A549 (cell line): ENCODE results near the gene GNAS. TPM values are rescaled to one million over a fixed set of nuclear protein-coding genes. Genes with fewer than 3 reads are reported as not detected.

Experiments used
- ATAC-seq, 2 experiments: fragments of 200-7000 bp in 1 of 2; fragments of >200 bp in 1 of 2; cut with Nextera tagmentation in 1 of 2; cut with Tn5 transposase in 1 of 2; 3 replicates each; pipeline versions ENCODE4 v1.8.0 to v1.9.1; 2018 to 2020; ENCODE audit warnings: mild to moderate bottlenecking in 1 of 2, moderate library complexity in 1 of 2
- CTCF ChIA-PET: fragments of 300-600 bp; sonication (Branson Sonifier 250); formaldehyde crosslinking; extraction: SDS; loops from one replicate; lab custom pipeline; 2021; ENCODE audit warnings: antibody characterized with exemption, inconsistent platforms; lab: Yijun Ruan, JAX
- POLR2A ChIA-PET: fragments of 350-600 bp; formaldehyde crosslinking; extraction: SDS; loops from one replicate; lab custom pipeline; 2021; ENCODE audit warnings: antibody characterized with exemption, inconsistent platforms; lab: Yijun Ruan, JAX
- DNase-seq, 2 experiments: peaks; one replicate each; pipeline versions ENCODE4 v3.0.0 to v3.0.0-alpha.2; 2011 to 2016; ENCODE audit warnings: low read depth in 1 of 2, low spot score in 1 of 2
- FAIRE-seq: peaks from 2 replicates; lab custom pipeline; 2011; peaks lifted over from hg19 to GRCh38; lab: Jason Lieb, UNC
- H3K27ac ChIP-seq, 2 experiments: fragments of >200 bp; sonication (Bioruptor Twin); formaldehyde crosslinking; 3 replicates each; pipeline ENCODE4 v1.5.1; 2016 to 2017
- H3K4me1 ChIP-seq: fragments of >200 bp; sonication (Bioruptor Twin); formaldehyde crosslinking; 3 replicates; pipeline ENCODE4 v1.6.1; 2016
- H3K4me2 ChIP-seq: fragments of >200 bp; sonication (Bioruptor Twin); formaldehyde crosslinking; 3 replicates; pipeline ENCODE4 v1.6.1; 2016
- H3K4me3 ChIP-seq: fragments of >200 bp; sonication (Bioruptor Twin); formaldehyde crosslinking; 3 replicates; pipeline ENCODE4 v1.5.1; 2016
- H3K9me3 ChIP-seq: fragments of >200 bp; sonication (Bioruptor Twin); formaldehyde crosslinking; 3 replicates; pipeline ENCODE4 v1.6.1; 2016
- BCL3 ChIP-seq: fragments of >200 bp; sonication (Bioruptor Twin); formaldehyde crosslinking; IDR thresholded peaks from 3 replicates; pipeline ENCODE4 v1.6.1; 2016
- CBX2 ChIP-seq: fragments of 200-600 bp; sonication (generic); IDR thresholded peaks from 2 replicates; pipeline ENCODE4 v1.6.1; 2016; ENCODE audit warnings: low read depth, mild to moderate bottlenecking, borderline replicate concordance
- CBX8 ChIP-seq: fragments of 200-600 bp; sonication (generic); IDR thresholded peaks from 2 replicates; pipeline ENCODE4 v1.6.1; 2016
- CHD4 ChIP-seq: fragments of 200-600 bp; sonication (generic); IDR thresholded peaks from 2 replicates; pipeline ENCODE4 v1.6.1; 2016; ENCODE audit warnings: antibody characterized with exemption, mild to moderate bottlenecking, borderline replicate concordance
- EHF ChIP-seq: fragments of 250-450 bp; sonication (Bioruptor Pico); IDR thresholded peaks from 2 replicates; pipeline ENCODE4 v1.5.0; 2020; ENCODE audit warnings: mild to moderate bottlenecking
- ESRRA ChIP-seq: fragments of 150-350 bp; IDR thresholded peaks from 2 replicates; pipeline ENCODE4 v1.6.1; 2014; ENCODE audit warnings: mild to moderate bottlenecking, low read length, borderline replicate concordance
- FOSB ChIP-seq: fragments of 250-450 bp; sonication (Bioruptor Pico); IDR thresholded peaks from 2 replicates; pipeline ENCODE4 v1.5.0; 2020; ENCODE audit warnings: mild to moderate bottlenecking, moderate library complexity
- FOSL2 ChIP-seq, 2 experiments: fragments of 450-650 bp in 1 of 2; fragments of >200 bp in 1 of 2; sonication (Bioruptor Twin) in 1 of 2; formaldehyde crosslinking; IDR thresholded peaks; 2 replicates each; pipeline versions ENCODE4 v1.5.0 to v1.6.1; 2016 to 2020; ENCODE audit warnings: mild to moderate bottlenecking in 1 of 2, moderate library complexity in 1 of 2
- GATA3 ChIP-seq: IDR thresholded peaks from 2 replicates; pipeline ENCODE4 v1.6.1; 2012; ENCODE audit warnings: borderline replicate concordance
- HOXB5 ChIP-seq: fragments of 250-450 bp; sonication (Bioruptor Pico); IDR thresholded peaks from 2 replicates; pipeline ENCODE4 v1.5.0; 2020; ENCODE audit warnings: mild to moderate bottlenecking, moderate library complexity
- JUNB ChIP-seq: fragments of >200 bp; sonication (Bioruptor Twin); formaldehyde crosslinking; IDR thresholded peaks from 2 replicates; pipeline ENCODE4 v1.6.1; 2016
- KDM1A ChIP-seq: fragments of 200-600 bp; sonication (generic); IDR thresholded peaks from 2 replicates; pipeline ENCODE4 v1.6.1; 2016; ENCODE audit warnings: low read depth, mild to moderate bottlenecking
- MAFK ChIP-seq: fragments of 450-650 bp; IDR thresholded peaks from 2 replicates; pipeline ENCODE4 v1.6.1; 2014; ENCODE audit not compliant: partially characterized antibody
- MAZ ChIP-seq: fragments of 150-350 bp; IDR thresholded peaks from 2 replicates; pipeline ENCODE4 v1.6.1; 2014; ENCODE audit warnings: antibody characterized with exemption, low read depth, low read length, borderline replicate concordance
- MYC ChIP-seq: IDR thresholded peaks from 2 replicates; pipeline ENCODE4 v1.6.1; 2012; ENCODE audit warnings: mild to moderate bottlenecking, inconsistent platforms, low read length, improper control_type of control experiment, borderline replicate concordance
- NPAS2 ChIP-seq: fragments of 250-450 bp; sonication (Bioruptor Pico); IDR thresholded peaks from 2 replicates; pipeline ENCODE4 v1.8.0; 2022; ENCODE audit warnings: mild to moderate bottlenecking, moderate library complexity, borderline replicate concordance
- RAD21 ChIP-seq, 2 experiments: fragments of >200 bp in 1 of 2; sonication (Bioruptor Twin) in 1 of 2; formaldehyde crosslinking in 1 of 2; IDR thresholded peaks in 1 of 2; conservative IDR thresholded peaks in 1 of 2; 2 replicates in 1 of 2; 3 replicates in 1 of 2; pipeline ENCODE4 v1.6.1; 2012 to 2018; ENCODE audit warnings: inconsistent platforms in 1 of 2
- SMC3 ChIP-seq: fragments of >200 bp; sonication (Bioruptor Twin); formaldehyde crosslinking; IDR thresholded peaks from 3 replicates; pipeline ENCODE4 v1.6.1; 2018; ENCODE audit warnings: inconsistent platforms
- WGBS: methylation state at CpG from one replicate; pipeline ENCODE4 v1.1.6; 2017; ENCODE audit errors: missing lambda C conversion rate; 5-methylcytosine and 5-hydroxymethylcytosine counted together
- polyA plus RNA-seq, 4 experiments: library from polyadenylated mRNA; depleted of rRNA in 3 of 4; stranded (reverse); fragments of >200 nt; fragmentation: RNase III in 1 of 4; extraction: RNeasy Plus Mini Kit Qiagen cat#74134 plus additional on column Dnase treatment in 1 of 4; gene quantifications; 2 replicates in 3 of 4; 3 replicates in 1 of 4; pipeline ENCODE4 v1.2.3, GENCODE V29; 2011 to 2017
- TF ChIP-seq, protein P1 (sequence below): IDR thresholded peaks from 2 replicates; pipeline ENCODE4 v1.6.1; 2012
- TF ChIP-seq, protein P2 (sequence below): fragments of >200 bp; sonication (Bioruptor Twin); formaldehyde crosslinking; IDR thresholded peaks from 3 replicates; pipeline ENCODE4 v1.5.1; 2016

The GNAS gene
- polyA plus RNA-seq, 2 of the 4 experiments (the other 2 are of a cell fraction) = 534 to 600 TPM

DNA sequence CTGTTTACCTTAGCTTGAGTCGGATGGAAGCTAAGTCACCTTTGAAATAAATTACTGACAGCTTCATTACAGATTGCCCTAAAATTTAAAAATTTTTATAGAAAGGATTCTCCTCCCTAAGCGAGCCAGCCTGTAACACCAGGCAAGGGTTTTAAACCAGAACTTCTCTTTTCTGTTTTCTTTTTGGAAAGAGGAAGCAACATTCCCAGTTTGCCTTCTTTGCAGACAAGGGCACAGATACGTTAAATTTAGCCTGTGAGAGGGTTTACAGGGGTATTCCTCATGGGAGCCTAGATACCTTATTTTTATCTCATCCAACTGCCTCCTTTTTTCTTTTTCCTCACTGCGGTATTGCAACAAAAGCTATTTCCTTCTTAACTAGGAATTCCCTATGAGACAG, 45.0 kb downstream of the GNAS start:
- FAIRE-seq (no peak), ATAC-seq (no peak), DNase-seq (no peak)
- peaks cover 37% of the 10 kb centered on the region for H3K4me1 ChIP-seq
- no peaks in the 10 kb centered on the region for H3K9me3 ChIP-seq
- no peak overlapping the region for H3K4me3 ChIP-seq
- POLR2A ChIA-PET = no interaction called here
- CTCF ChIA-PET = interaction anchor here (1.0 to 1.6 kb wide), 2 partner anchors 27 to 558 kb away, joined by 5 to 7 read pairs; no protein-coding TSS in a partner anchor
- H3K4me2 ChIP-seq = no peak overlapping the region
- TF ChIP-seq RAD21 (conservative IDR thresholded peaks at IDR 0.05 in 1 of 2, IDR thresholded peaks at IDR 0.05 in 1 of 2) (no peak), SMC3 (no peak), JUNB (no peak), FOSB (CRISPR knock-in tag) (no peak), NPAS2 (CRISPR knock-in tag) (no peak), MAFK (no peak), CHD4 (no peak), MAZ (no peak), EHF (no peak), GATA3 (no peak)
- TF ChIP-seq, protein P1, sequence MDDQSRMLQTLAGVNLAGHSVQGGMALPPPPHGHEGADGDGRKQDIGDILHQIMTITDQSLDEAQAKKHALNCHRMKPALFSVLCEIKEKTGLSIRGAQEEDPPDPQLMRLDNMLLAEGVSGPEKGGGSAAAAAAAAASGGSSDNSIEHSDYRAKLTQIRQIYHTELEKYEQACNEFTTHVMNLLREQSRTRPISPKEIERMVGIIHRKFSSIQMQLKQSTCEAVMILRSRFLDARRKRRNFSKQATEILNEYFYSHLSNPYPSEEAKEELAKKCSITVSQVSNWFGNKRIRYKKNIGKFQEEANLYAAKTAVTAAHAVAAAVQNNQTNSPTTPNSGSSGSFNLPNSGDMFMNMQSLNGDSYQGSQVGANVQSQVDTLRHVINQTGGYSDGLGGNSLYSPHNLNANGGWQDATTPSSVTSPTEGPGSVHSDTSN = no peak
- TF ChIP-seq, protein P2, sequence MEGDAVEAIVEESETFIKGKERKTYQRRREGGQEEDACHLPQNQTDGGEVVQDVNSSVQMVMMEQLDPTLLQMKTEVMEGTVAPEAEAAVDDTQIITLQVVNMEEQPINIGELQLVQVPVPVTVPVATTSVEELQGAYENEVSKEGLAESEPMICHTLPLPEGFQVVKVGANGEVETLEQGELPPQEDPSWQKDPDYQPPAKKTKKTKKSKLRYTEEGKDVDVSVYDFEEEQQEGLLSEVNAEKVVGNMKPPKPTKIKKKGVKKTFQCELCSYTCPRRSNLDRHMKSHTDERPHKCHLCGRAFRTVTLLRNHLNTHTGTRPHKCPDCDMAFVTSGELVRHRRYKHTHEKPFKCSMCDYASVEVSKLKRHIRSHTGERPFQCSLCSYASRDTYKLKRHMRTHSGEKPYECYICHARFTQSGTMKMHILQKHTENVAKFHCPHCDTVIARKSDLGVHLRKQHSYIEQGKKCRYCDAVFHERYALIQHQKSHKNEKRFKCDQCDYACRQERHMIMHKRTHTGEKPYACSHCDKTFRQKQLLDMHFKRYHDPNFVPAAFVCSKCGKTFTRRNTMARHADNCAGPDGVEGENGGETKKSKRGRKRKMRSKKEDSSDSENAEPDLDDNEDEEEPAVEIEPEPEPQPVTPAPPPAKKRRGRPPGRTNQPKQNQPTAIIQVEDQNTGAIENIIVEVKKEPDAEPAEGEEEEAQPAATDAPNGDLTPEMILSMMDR = no peak
- WGBS = 89% methylated on average over 4 of the region's 4 CpGs
- no peak overlapping the region for H3K27ac ChIP-seq

DNA sequence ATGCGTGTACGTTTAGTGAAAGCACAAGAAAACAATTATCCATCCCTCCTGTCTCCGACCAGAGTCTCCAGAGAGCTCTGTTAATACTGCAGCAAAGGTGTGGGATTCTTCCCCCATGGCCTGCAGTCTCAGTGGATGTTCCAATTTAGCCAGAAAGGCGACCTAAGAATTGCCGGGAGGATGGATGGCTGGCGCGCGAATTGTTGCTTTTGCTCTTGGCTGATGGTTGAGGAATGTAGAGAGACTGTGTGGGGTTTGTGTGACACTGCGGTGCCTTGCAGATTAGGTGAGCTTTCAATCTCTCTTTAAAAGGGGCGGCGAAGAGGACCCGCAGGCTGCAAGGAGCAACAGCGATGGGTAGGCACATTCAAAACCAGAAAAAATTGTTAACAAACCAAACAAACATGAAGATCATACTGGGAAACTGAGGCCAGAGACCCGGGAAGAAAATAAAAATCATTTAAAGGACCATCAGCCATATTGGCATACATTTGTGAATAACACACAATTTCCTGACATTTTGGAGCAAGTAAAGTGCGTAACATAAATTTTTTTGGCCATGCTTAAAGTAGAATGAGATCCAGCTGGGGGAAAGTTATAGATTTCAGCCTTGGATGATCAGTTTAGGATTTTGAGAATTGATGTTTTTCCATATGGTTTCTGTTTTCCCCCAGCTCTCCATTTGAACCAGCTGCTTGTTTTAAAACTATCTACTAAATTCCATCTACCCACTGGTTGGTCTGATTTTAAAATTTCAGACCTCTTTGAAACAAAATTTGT, 46.3 kb downstream of the GNAS start:
- H3K27ac ChIP-seq = no peak overlapping the region
- ChIA-PET CTCF (interaction anchor here (0.6 to 1.6 kb wide), 2 partner anchors 29 to 95 kb away, joined by 3 to 7 read pairs; no protein-coding TSS in a partner anchor), POLR2A (no interaction called here)
- TF ChIP-seq KDM1A (no peak), HOXB5 (CRISPR knock-in tag) (no peak), ESRRA (no peak), BCL3 (no peak), FOSL2 (IDR thresholded peaks at IDR 0.05) (no peak), FOSL2 (CRISPR knock-in tag; IDR thresholded peaks at IDR 0.05) (no peak), FOSB (CRISPR knock-in tag) (no peak), CBX2 (no peak), MYC (no peak), CBX8 (no peak)
- no peak overlapping the region for H3K4me3 ChIP-seq
- no peak for DNase-seq
- no peak for ATAC-seq
- peaks cover 30% of the 10 kb centered on the region for H3K4me1 ChIP-seq
- WGBS = 89% methylated on average over 15 of the region's 15 CpGs
- FAIRE-seq = no peak
- no peaks in the 10 kb centered on the region for H3K9me3 ChIP-seq
- H3K4me2 ChIP-seq = no peak overlapping the region
